Hepatocyte (in vitro differentiated cells): Measurements from ENCODE around the gene EBF4.

Source experiments
- CTCF ChIP-seq: fragments of 200-600 bp; sonication (generic); IDR thresholded peaks from 2 replicates; pipeline ENCODE4 v1.5.1; 2016; ENCODE audit warnings: antibody characterized with exemption, mild to moderate bottlenecking; ENCODE audit not compliant: poor library complexity
- EZH2 ChIP-seq: fragments of 200-600 bp; sonication (generic); IDR thresholded peaks from 2 replicates; pipeline ENCODE4 v1.6.1; 2016; ENCODE audit warnings: antibody characterized with exemption, mild to moderate bottlenecking, borderline replicate concordance

GRCh38 chr20:2767768-2768631, 75.4 kb downstream of the EBF4 start:
- TF ChIP-seq EZH2 (no peak), CTCF (no peak)
